ENCODE results near the gene LPIN3. TPM values are rescaled to one million over a fixed set of nuclear protein-coding genes. Genes with fewer than 3 reads are reported as not detected.

Gene LPIN3
- total and polyA plus RNA-seq, 2 of the 8 experiments (the other 6 are each of a cell fraction or from before 2014, with no cell fraction given) = 3.7 to 3.9 TPM

DNA sequence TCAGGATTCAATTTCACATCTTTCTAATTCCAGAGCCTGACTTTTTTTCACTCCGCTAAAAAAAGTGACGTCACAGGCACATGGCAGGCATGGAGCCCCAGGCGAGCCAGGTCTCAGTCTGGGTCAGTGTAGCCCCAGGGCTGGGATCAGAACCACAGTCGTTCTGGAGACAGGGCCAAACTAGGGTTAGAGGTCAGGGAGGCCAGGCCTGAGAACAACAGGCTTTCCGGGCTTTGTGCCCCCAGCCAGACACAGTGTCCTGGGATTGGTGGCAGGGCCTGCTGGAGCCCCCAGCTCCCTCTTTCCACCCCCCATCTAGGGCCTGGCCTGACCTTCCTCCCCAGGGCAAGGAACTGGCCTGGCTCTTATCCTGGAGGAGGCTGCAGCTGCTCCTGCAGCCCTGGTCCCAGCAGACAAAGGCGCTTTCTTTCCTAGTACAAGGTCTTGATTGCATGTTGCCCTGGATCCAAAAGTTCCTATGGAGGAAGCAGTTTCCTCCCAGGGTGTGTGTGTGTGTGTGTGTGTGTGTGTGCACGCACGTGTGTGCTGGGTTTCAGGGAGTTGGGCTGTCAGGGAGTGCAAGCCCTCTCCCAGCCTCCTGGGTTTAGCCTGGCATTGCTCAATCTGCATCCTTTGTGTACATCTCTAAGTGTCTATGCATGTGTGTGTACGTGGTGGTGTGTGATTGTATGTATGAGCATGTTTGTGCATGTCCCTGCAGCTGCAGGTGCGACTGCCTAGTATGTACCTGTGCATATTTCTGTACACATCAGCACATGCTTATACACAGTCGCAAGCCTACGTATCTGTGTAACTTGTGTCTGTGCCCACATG is 52.5 kb downstream of the LPIN3 start:
- Histone ChIP-seq H2BK20ac (ENCODE audit: low read length) (no peak overlapping the region; the same call in 1 of the 2 replicates), H3K9me3 (ENCODE audit: insufficient read depth in 2 of 2, low read depth in 1 of 2, low read length in 1 of 2) (no peaks in the 10 kb centered on the region), H3K9ac (replicated peaks in 1 of 4; ENCODE audit: extremely low read depth in 1 of 4, low read depth in 3 of 4, low read length in 3 of 4) (no peak overlapping the region), H3K36me3 (ENCODE audit: control insufficient read depth in 2 of 4, insufficient read depth in 4 of 4, low read length in 3 of 4) (no peaks in the 10 kb centered on the region), H2BK5ac (ENCODE audit: low read depth, low read length) (no peak overlapping the region), H3K23me2 (ENCODE audit: low read depth, low read length) (no peaks in the 10 kb centered on the region), H2BK12ac (ENCODE audit: low read depth, low read length) (no peak overlapping the region), H4K91ac (replicated peaks; ENCODE audit: insufficient read length, low read length) (no peak overlapping the region), H3K4ac (replicated peaks; ENCODE audit: insufficient read length, low read depth, low read length) (peak overlapping the region; percentile 92), H3K27ac (ENCODE audit: low read depth, low read length) (no peak overlapping the region), H2BK120ac (replicated peaks; ENCODE audit: low read depth, low read length) (no peak overlapping the region), H3K18ac (ENCODE audit: extremely low read depth, low read length) (no peak overlapping the region), H4K20me1 (replicated peaks in 1 of 2; ENCODE audit: control insufficient read depth in 1 of 2, insufficient read depth in 2 of 2, low read length in 2 of 2) (no peaks in the 10 kb centered on the region), H3K14ac (ENCODE audit: insufficient read length) (peak overlapping the region; percentile 53), H3K79me1 (ENCODE audit: low read depth, low read length) (no peaks in the 10 kb centered on the region; the same call in 1 of the 2 replicates), H3K23ac (ENCODE audit: insufficient read length) (no peak overlapping the region), H3K4me2 (ENCODE audit: insufficient read depth in 1 of 2, low read depth in 2 of 2, low read length in 2 of 2) (no peak overlapping the region), H2AFZ (ENCODE audit: low read length) (no peak overlapping the region), H4K5ac (ENCODE audit: insufficient read length, low read depth, low read length) (no peak overlapping the region), H3K56ac (replicated peaks; ENCODE audit: insufficient read length, low read depth, low read length) (no peak overlapping the region), H3K4me1 (replicated peaks in 1 of 4; ENCODE audit: control insufficient read depth in 3 of 4, insufficient read depth in 4 of 4, low read length in 3 of 4) (peaks cover 0 to 9% (median 6%) of the 10 kb centered on the region in 4 experiments; a peak in 5 of 7 replicates), H2AK5ac (ENCODE audit: low read depth, low read length) (no peak overlapping the region), H4K8ac (ENCODE audit: extremely low read depth, insufficient read depth, low read length) (no peak overlapping the region), H2BK15ac (ENCODE audit: low read length) (no peak overlapping the region), H3K27me3 (replicated peaks in 1 of 4; ENCODE audit: control insufficient read depth in 3 of 4, extremely low read depth in 1 of 4, insufficient read depth in 3 of 4, low read length in 3 of 4) (no peaks in the 10 kb centered on the region), H3K4me3 (ENCODE audit: extremely low read depth in 1 of 4, insufficient read depth in 2 of 4, low read depth in 3 of 4, low read length in 4 of 4) (no peak overlapping the region), H3K79me2 (ENCODE audit: control insufficient read depth in 1 of 2, insufficient read depth in 2 of 2, low read length in 2 of 2) (no peaks in the 10 kb centered on the region)
- CTCF ChIA-PET (ENCODE audit: partially characterized antibody) = interaction anchor here (1.3 to 3.5 kb wide), 2 partner anchors 39 to 53 kb away, joined by 3 to 16 read pairs; partner anchors contain the start of gene LPIN3
- 93% methylated on average over 12 of the region's 12 CpGs; no CpG with 5 or more reads in 1 of the 2 experiments for WGBS, 2 experiments (ENCODE audit: extremely low coverage in 1 of 2, insufficient coverage in 1 of 2, insufficient read length in 1 of 2, insufficient replicate concordance in 2 of 2, low coverage in 1 of 2, low lambda C conversion rate in 2 of 2, missing lambda C conversion rate in 1 of 2)
- DNase-seq (ENCODE audit: low read depth in 1 of 2, low spot score in 2 of 2) = no peak
- POLR2A ChIA-PET (ENCODE audit: partially characterized antibody) = interaction anchor here (0.5 kb wide), 1 partner anchor 262 kb away, joined by 5 read pairs; no protein-coding TSS in a partner anchor
- no peak for FAIRE-seq
- TF ChIP-seq TAF1 (IDR thresholded peaks at IDR 0.05; ENCODE audit: low read depth, low read length) (no peak), YY1 (IDR thresholded peaks at IDR 0.05; ENCODE audit: low read depth, low read length) (no peak), SP2 (IDR thresholded peaks at IDR 0.05; ENCODE audit: low read length) (no peak), CEBPB (IDR thresholded peaks at IDR 0.05; ENCODE audit: low read depth, low read length) (no peak), JUN (IDR thresholded peaks at IDR 0.05; ENCODE audit: low read depth, low read length) (no peak), TBP (IDR thresholded peaks at IDR 0.05; ENCODE audit: low read depth, low read length) (no peak), KDM4A (IDR thresholded peaks at IDR 0.05; ENCODE audit: low read depth, low read length, severe bottlenecking) (no peak)

All from H1 (cell line).